GM23338 (cell line): Measurements from ENCODE around the gene IMPA2. TPM values are rescaled to one million over a fixed set of nuclear protein-coding genes. Genes with fewer than 3 reads are reported as not detected.

ENCODE experiments used
- ATAC-seq: fragments of 200-7000 bp; cut with Tn5 transposase; 3 replicates; pipeline ENCODE4 v1.9.1; 2020
- DNase-seq: peaks from one replicate; pipeline ENCODE4 v3.0.0-alpha.2; 2015; ENCODE audit warnings: low spot score
- H2AFZ ChIP-seq: fragments of 200-600 bp; sonication (generic); 2 replicates; pipeline ENCODE4 v1.8.0; 2016; ENCODE audit warnings: antibody characterized with exemption, mild to moderate bottlenecking, moderate library complexity
- H3F3A ChIP-seq: fragments of 200-600 bp; sonication (generic); replicated peaks from 2 replicates; pipeline ENCODE4 v1.8.0; 2017; ENCODE audit warnings: antibody characterized with exemption, mixed run types, low read depth
- H3K27ac ChIP-seq: fragments of 200-600 bp; sonication (generic); 2 replicates; pipeline ENCODE4 v1.6.1; 2016; ENCODE audit warnings: low read depth
- H3K27me3 ChIP-seq: fragments of 200-600 bp; sonication (generic); 2 replicates; pipeline ENCODE4 v1.8.0; 2016; ENCODE audit warnings: mild to moderate bottlenecking, mixed run types, moderate library complexity; ENCODE audit not compliant: insufficient read depth
- H3K36me3 ChIP-seq: fragments of 200-600 bp; sonication (generic); 2 replicates; pipeline ENCODE4 v1.8.0; 2016; ENCODE audit warnings: mild to moderate bottlenecking; ENCODE audit not compliant: insufficient read depth
- H3K4me1 ChIP-seq: fragments of 200-600 bp; sonication (generic); 2 replicates; pipeline ENCODE4 v1.8.0; 2016; ENCODE audit warnings: mild to moderate bottlenecking, moderate library complexity; ENCODE audit not compliant: insufficient read depth
- H3K4me2 ChIP-seq: fragments of 200-600 bp; sonication (generic); 2 replicates; pipeline ENCODE4 v1.7.1; 2017; ENCODE audit warnings: mixed run types
- H3K4me3 ChIP-seq: fragments of 200-600 bp; sonication (generic); 2 replicates; pipeline ENCODE4 v1.6.1; 2016; ENCODE audit warnings: mixed run types
- H3K79me2 ChIP-seq: fragments of 200-600 bp; sonication (generic); replicated peaks from 2 replicates; pipeline ENCODE4 v1.8.0; 2017; ENCODE audit warnings: mild to moderate bottlenecking; ENCODE audit not compliant: insufficient read depth
- H3K9me2 ChIP-seq: fragments of 200-600 bp; sonication (generic); 2 replicates; pipeline ENCODE4 v1.8.0; 2017; ENCODE audit not compliant: insufficient read depth
- H4K20me1 ChIP-seq: fragments of 200-600 bp; sonication (generic); replicated peaks from 2 replicates; pipeline ENCODE4 v1.8.0; 2017; ENCODE audit warnings: mild to moderate bottlenecking; ENCODE audit not compliant: insufficient read depth
- H3K27ac Mint-ChIP-seq: 2 replicates; pipeline ENCODE4 v1.8.0; 2020; ENCODE audit warnings: inconsistent platforms, mild to moderate bottlenecking, moderate library complexity, mixed read lengths
- H3K27me3 Mint-ChIP-seq: 3 replicates; pipeline ENCODE4 v1.8.0; 2022; ENCODE audit warnings: low read depth, mild to moderate bottlenecking, moderate library complexity, mixed read lengths, inconsistent platforms; ENCODE audit not compliant: insufficient read depth, poor library complexity
- H3K36me3 Mint-ChIP-seq: 3 replicates; pipeline ENCODE4 v1.8.0; 2021; ENCODE audit warnings: low read depth, mild to moderate bottlenecking, inconsistent platforms, moderate library complexity, mixed read lengths
- H3K4me1 Mint-ChIP-seq: 3 replicates; pipeline ENCODE4 v1.8.0; 2020; ENCODE audit warnings: mild to moderate bottlenecking, inconsistent platforms, mixed read lengths
- H3K4me3 Mint-ChIP-seq: 3 replicates; pipeline ENCODE4 v1.8.0; 2021; ENCODE audit warnings: moderate library complexity, mild to moderate bottlenecking, inconsistent platforms, mixed read lengths
- H3K9me3 Mint-ChIP-seq: 3 replicates; pipeline ENCODE4 v1.8.0; 2020; ENCODE audit warnings: moderate library complexity, mild to moderate bottlenecking, inconsistent platforms, mixed read lengths
- CTCF ChIP-seq, 2 experiments: fragments of 200-600 bp in 1 of 2; sonication (generic) in 1 of 2; conservative IDR thresholded peaks; 2 replicates each; pipeline versions ENCODE4 v1.5.1 to v1.6.1; 2016 to 2017; ENCODE audit warnings: antibody characterized with exemption in 2 of 2, low read depth in 2 of 2, mild to moderate bottlenecking in 2 of 2, moderate library complexity in 1 of 2
- ETS1 ChIP-seq: IDR thresholded peaks from 2 replicates; pipeline ENCODE4 v1.6.1; 2016; ENCODE audit warnings: antibody characterized with exemption
- EZH2 ChIP-seq: fragments of 200-600 bp; sonication (generic); IDR thresholded peaks from one replicate; pipeline ENCODE4 v1.8.0; 2017; ENCODE audit warnings: antibody characterized with exemption, mild to moderate bottlenecking, low read depth; ENCODE audit not compliant: unreplicated experiment
- EZH2phosphoT487 ChIP-seq: fragments of 200-600 bp; sonication (generic); IDR thresholded peaks from one replicate; pipeline ENCODE4 v1.8.1; 2018; ENCODE audit warnings: antibody characterized with exemption; ENCODE audit not compliant: unreplicated experiment
- JUNB ChIP-seq: IDR thresholded peaks from one replicate; pipeline ENCODE4 v1.6.1; 2016; ENCODE audit warnings: antibody characterized with exemption; ENCODE audit not compliant: unreplicated experiment
- NANOG ChIP-seq: IDR thresholded peaks from 2 replicates; pipeline ENCODE4 v1.6.1; 2016; ENCODE audit warnings: antibody characterized with exemption, borderline replicate concordance
- POLR2AphosphoS5 ChIP-seq: IDR thresholded peaks from 2 replicates; pipeline ENCODE4 v1.6.1; 2016; ENCODE audit warnings: antibody characterized with exemption, low read depth
- REST ChIP-seq: IDR thresholded peaks from one replicate; pipeline ENCODE4 v1.6.1; 2018; ENCODE audit warnings: antibody characterized with exemption; ENCODE audit not compliant: unreplicated experiment
- STAT1 ChIP-seq: IDR thresholded peaks from one replicate; pipeline ENCODE4 v1.6.1; 2016; ENCODE audit warnings: antibody characterized with exemption; ENCODE audit not compliant: unreplicated experiment
- ZNF114 ChIP-seq: fragments of 250-450 bp; sonication (Bioruptor Pico); IDR thresholded peaks from 2 replicates; pipeline ENCODE4 v1.5.0; 2020; ENCODE audit warnings: mild to moderate bottlenecking, moderate library complexity
- ZNF331 ChIP-seq: fragments of 250-450 bp; sonication (Bioruptor Pico); IDR thresholded peaks from 2 replicates; pipeline ENCODE4 v1.5.0; 2020; ENCODE audit warnings: low read depth, mild to moderate bottlenecking, moderate library complexity
- polyA plus RNA-seq: library from polyadenylated mRNA; unstranded; fragments of >200 nt; fragmentation: Nextera tagmentation; extraction: Ambion mirVana; gene quantifications from 2 replicates; pipeline ENCODE4 v1.2.1, GENCODE V29; 2016
- total RNA-seq: library from RNA; depleted of rRNA; stranded (reverse); fragments of >200 nt; shearing (Covaris generic); gene quantifications from 2 replicates; pipeline ENCODE4 v1.2.3, GENCODE V29; 2014

The IMPA2 gene
- total and polyA plus RNA-seq, 2 experiments from 2014 or later = 50.4 to 122 TPM

- Mint-ChIP-seq H3K4me1 (no peaks in the 10 kb centered on the region; the same call in 2 of the 3 replicates), H3K27ac (no peak overlapping the region), H3K36me3 (no peaks in the 10 kb centered on the region), H3K9me3 (peaks cover 4% of the 10 kb centered on the region; the same call in 1 of the 3 replicates), H3K4me3 (no peak overlapping the region), H3K27me3 (peaks cover 4% of the 10 kb centered on the region)
- no peaks in the 10 kb centered on the region for H3K4me1 ChIP-seq
- no peak overlapping the region for H3K4me3 ChIP-seq
- no peak overlapping the region for H3K27ac ChIP-seq
- H3K9me2 ChIP-seq = no peaks in the 10 kb centered on the region
- ATAC-seq (no peak), DNase-seq (no peak)
- TF ChIP-seq ZNF114 (CRISPR knock-in tag) (no peak), NANOG (no peak), ETS1 (no peak), EZH2phosphoT487 (no peak), POLR2AphosphoS5 (no peak), CTCF (conservative IDR thresholded peaks at IDR 0.05; ENCODE audit: low read depth in 2 of 2) (no peak), STAT1 (no peak), EZH2 (no peak), JUNB (no peak), REST (no peak), ZNF331 (no peak)
- H3K4me2 ChIP-seq = no peak overlapping the region
- no peaks in the 10 kb centered on the region for H4K20me1 ChIP-seq
- no peaks in the 10 kb centered on the region for H3K79me2 ChIP-seq
- H3K27me3 ChIP-seq = no peaks in the 10 kb centered on the region
- H3F3A ChIP-seq = no peaks in the 10 kb centered on the region
- no peak overlapping the region for H2AFZ ChIP-seq
- no peaks in the 10 kb centered on the region for H3K36me3 ChIP-seq
Observed at GRCh38 chr18:12065397-12065796, 84.1 kb downstream of the IMPA2 start.
